NOMO-1 (cell line): Measurements from ENCODE around the gene PRR29.

Experiments used
- DNase-seq, 2 experiments: peaks; one replicate each; lab custom pipeline; 2025; ENCODE audit not compliant: unreplicated experiment in 2 of 2; lab: John Stamatoyannopoulos, UW

PRR29 gene

GRCh38 chr17:64038331-64039105 lies 40.4 kb downstream of the PRR29 start:
- DNase-seq: no peak

GRCh38 chr17:64039106-64039400 lies 40.9 kb downstream of the PRR29 start:
- DNase-seq: no peak

GRCh38 chr17:64040206-64040605 lies 42.1 kb downstream of the PRR29 start:
- no peak for DNase-seq

GRCh38 chr17:64041912-64042311 lies 43.8 kb downstream of the PRR29 start:
- DNase-seq: no peak

GRCh38 chr17:64042700-64043485 lies 44.7 kb downstream of the PRR29 start:
- no peak for DNase-seq

GRCh38 chr17:64045176-64045575 lies 47.0 kb downstream of the PRR29 start:
- DNase-seq: no peak

- DNase-seq: no peak
These were observed 50.7 kb downstream of the PRR29 start for GRCh38 chr17:64048805-64049204.

GRCh38 chr17:64051153-64051552 lies 53.0 kb downstream of the PRR29 start:
- no peak for DNase-seq

GRCh38 chr17:64053101-64053500 lies 55.0 kb downstream of the PRR29 start:
- DNase-seq: no peak
